ENCODE measurements around the gene KCNT2.
A peak's percentile ranks its signal among the peaks of the same experiment; 100 is the strongest.
"Not testable (repeated sequence)": the region's sequence is repeated elsewhere in the genome, so short reads cannot be mapped to it uniquely, and the experiment has no call there.

KCNT2 gene

DNA sequence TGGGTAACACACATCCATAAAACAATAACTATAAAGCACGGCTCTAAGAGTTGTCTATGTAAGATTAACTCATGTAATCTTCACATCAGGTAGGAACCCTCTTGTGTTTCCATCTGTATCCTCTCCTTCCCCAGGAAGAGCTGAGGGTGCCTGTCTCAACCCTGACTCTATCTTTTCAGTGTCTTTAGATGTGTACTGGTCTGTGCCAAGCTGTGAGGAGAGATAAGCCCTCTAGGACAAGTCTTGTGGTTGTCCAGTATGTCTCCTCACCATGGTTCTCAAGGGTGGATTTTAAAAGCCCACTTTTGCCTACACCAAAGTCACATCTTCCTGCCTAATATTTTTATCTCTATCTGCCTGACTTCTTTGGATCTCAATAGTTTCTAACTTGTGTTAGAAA is 300.1 kb downstream of the KCNT2 start:
- no peak for DNase-seq

DNA sequence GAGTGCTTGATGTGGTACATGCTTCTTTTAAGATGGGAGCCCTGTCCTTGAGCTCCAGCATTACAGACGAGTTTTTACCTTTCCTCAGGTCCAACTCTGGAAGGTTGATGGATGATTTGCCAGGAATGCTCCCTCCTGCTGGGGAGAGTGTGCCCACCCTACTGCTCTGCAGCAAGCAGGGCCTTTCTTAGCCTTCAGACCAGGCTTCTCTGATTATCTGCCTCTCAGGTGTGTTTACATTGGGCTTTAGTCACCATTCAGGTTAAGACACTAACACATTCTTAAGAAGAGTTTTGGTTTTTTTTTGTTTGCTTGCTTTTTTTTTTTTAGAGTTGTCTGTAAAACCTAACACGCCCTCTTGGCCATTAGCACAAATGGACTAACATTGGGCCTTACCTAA is 301.8 kb downstream of the KCNT2 start:
- no peak for DNase-seq

DNA sequence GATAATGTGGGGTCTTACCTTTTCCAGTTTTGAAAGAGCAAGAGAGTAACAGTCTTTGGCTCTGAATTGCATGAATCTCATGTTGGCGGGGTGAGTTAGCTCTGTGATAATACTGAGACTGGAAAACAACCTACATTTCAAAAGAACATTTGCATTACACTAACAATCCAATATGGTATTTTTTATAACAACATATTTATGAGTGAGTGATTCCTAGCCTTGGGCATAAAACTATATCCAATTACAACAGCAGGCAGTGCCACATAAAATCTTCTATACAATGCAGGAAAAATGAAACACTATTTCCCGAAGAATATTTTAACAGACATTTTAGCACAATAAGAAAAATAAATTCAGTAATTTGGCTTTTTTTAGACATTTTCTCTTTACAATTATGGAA is 303.0 kb downstream of the KCNT2 start:
- no peak for DNase-seq

DNA sequence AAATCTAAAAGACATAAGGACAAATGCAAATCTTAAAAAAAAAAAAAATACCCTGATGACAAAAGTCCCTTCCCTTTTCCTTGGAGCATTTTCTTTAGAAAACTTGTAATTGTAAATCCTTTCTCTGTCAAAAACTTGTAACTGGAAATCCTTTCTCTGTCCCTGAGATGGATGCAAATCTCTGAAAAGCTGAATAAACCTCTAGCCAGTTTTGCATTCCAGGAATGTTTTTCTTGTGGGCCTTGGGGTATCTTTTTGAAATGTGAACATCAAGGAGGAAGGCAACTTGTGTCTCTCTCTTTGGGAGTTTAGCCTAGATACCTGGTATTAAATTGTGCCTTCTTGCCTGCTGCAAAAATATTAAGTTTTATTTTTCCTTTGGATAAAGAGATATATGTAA is 305.3 kb downstream of the KCNT2 start:
- no peak for DNase-seq

DNA sequence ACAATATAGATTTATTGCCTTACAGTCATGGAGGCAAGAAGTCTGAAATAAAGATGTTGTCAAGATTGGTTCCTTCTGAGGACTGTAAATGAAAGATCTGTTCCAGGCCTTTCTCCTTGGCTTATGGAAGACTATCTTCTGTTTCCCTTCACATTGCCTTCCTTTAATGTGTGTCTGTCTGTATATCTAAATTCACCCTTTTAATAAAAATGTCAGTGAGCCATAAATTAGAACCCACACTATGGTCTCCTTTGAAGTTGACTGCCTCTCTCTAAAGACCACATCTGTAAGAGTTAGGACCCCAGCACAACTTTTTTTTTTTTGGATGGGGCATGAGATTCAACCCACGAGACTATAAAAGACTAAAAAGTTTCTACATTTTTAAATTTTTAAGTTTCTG is 305.8 kb downstream of the KCNT2 start:
- no peak for DNase-seq

DNA sequence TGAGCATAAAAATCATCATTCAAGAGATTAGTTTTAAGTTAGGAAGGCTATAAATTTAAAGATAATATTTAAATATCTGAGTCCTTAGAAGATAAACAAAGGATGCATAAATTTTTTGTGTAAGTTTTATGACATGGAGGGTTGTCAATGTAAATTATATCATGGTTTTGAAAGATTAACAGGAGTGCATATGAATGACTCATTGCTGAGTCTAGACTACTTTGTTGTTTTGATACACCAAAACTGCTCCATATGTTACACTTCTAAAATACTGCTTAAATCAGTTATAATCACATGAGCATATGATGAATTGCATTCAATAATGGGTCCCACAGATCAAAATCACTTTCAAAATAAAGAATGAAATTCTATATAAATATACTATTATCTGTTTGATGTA is 312.5 kb downstream of the KCNT2 start:
- peak; percentile 29 for DNase-seq

DNA sequence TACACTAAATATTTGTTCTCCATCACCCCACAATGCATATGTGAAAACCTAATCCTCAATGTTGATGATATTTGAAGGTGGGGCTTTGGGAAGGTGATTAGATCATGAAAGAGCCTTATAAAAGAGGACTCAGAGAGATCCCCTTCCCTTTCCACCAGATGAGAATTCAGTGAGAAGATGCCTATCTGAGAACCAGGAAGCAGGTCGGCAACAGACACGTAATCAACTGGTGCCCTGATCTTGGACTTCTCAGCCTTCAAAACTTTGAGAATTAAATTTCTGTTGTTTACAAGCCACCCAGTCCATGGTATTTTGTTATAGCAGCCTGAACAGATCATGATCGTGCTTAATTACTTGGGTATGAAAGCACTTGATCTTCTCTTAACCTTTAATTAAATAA is 329.4 kb downstream of the KCNT2 start:
- DNase-seq = no peak

DNA sequence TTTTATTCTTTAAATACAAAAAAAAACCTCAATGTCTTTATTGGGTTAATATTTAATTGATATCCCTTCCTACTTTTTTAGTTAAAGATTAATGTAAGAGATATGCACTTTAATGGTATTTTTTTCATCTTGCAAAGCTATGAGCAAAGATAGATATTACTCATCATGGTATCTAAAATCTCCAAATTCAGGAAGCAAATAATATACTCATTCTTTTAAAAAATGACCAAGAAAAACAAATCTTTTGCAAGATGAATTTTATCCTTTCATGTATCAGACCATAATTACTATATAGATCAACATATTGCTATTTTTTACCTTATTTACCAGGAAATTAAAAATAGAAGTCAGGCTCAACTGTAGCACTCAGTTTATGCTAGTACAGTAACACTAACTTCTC is 330.4 kb downstream of the KCNT2 start:
- DNase-seq = no peak

DNA sequence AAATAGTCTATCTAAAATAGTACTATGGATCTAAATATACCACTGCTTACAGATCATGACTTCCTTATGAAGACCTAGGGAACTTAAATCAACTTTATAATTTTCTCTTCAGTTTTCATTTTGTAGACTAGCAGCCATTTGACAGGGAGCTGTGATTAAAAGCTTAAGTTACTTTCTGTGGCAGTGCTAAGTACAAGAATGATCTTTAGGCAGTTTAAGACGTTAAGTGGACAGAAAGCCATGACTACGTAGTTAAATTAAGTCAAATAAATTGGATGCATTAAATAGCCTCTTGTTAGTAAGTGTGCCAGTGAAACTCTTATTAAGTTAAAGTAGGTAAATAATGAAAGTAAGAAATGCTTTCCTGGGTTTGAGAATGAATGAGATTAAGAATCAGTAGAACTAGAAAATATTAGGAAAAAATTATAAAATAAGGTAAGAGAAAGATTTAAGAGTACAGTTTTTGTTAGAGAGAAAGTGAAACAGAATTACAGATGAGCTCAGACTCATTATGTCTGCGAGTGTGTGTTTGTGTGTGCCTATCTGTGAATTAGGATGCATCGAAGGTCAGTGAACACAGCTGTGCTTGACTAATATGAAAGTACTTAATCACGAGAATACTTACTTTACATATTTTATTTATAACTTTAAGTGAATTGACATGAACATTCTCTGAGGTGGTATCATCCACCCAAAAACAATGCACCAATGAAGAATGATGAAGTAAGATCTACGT is 336.9 kb downstream of the KCNT2 start:
- DNase-seq = no peak

DNA sequence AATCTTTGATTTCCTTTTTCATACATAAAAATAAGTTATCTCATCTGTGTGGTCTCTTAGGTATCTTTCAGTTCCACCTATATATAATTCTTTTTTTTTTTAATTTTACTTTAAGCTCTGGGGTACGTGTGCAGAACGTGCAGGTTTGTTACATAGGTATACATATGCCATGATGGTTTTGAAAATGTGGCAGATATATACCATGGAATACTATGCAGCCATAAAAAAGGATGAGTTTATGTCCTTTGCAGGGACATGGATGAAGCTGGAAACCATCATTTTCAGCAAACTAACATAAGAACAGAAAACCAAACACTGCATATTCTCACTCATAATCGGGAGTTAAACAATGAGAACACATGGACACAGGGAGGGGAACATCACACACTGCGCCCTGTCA is 345.2 kb downstream of the KCNT2 start:
- DNase-seq = not testable (repeated sequence)

DNA sequence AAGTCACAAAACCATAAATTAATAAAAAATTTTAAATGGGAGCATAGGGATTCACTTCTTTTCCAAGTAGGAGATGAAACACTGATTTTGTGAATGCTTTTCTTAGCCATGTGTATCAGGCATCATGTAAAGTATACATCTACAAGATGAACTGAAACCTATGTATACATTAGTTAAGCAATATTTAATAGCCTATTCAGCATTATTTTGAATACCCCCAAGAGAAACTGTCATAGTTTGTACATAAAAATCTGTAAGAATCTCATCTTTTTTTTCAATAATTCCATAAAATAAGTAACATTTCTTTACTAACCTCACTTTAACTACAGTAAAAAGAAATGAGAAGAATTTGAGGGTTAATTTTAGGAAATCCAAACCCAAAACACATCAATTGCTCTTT is 348.0 kb downstream of the KCNT2 start:
- DNase-seq = no peak

DNA sequence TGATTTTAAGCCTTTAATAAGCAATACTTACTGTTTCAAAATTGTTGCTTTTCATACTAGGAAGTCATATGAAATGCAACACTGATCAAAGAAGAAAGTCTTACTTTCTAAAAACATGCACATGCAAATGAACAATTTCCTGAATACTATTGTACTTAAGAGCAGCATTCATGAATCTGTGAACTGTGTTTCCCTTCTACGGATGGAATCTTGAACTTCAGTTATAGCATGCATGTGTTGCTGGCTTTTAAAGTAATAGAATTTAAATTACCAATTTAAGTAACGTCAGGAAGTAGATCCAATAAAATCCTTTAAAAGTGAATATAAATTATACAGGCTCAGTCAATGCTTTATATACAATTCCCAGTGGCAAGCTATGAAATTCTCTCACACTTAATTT is 348.9 kb downstream of the KCNT2 start:
- no peak for DNase-seq

DNA sequence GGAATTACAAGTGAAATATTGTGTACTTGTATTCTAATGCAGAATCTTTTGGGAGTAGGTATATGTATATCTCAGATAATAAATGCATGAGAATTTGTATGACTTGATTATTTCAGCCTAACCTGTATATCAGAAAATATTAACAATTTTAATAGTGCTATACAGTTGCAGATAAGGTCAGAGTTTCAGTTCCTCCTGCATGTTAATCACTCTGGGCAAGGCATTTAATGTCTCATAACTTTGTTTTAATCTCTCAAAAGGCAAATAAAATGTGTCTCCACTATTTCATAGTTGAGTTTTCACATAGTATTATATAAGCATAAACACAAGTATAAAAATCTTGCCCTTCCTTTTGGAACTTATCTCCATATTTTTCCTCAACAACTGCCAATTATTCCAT is 352.5 kb downstream of the KCNT2 start:
- no peak for DNase-seq

DNA sequence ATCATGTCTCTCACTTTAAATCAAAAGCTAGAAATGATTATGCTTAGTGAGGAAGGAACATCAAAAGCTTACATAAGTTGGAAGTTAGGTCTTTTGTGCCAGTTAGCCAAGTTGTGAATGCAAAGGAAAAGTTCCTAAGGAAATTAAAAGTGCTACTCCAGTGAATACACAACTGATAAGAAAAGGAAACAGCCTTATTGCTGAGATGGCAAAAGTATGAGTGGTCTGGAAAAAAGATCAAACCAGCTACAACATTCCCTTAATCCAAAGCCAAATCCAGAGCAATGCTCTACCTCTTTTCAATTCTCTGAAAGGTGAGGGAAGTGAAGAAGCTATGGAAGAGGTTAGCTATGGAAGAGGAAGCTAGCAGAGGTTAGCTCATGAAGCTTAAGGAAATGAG is 378.7 kb downstream of the KCNT2 start:
- no peak for DNase-seq

DNA sequence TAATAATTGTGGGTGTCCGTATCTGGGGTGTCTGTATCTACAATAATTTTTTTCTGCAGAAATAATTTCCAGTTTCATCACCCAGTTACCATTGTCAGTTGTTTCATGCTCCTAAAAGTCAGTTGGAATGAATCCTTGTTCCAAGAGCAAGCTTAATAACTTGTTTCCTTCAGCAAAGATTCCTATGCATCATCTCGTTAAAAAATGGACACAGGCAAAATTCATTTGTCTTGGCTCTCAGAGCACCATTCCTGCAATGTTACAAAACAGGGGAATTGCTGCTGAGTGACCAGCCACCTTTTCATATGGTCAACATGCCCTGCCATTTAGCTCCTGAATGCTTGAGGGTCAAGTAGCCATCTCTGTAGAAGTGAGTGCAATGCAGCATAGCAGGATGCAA is 393.4 kb downstream of the KCNT2 start:
- no peak for DNase-seq

DNA sequence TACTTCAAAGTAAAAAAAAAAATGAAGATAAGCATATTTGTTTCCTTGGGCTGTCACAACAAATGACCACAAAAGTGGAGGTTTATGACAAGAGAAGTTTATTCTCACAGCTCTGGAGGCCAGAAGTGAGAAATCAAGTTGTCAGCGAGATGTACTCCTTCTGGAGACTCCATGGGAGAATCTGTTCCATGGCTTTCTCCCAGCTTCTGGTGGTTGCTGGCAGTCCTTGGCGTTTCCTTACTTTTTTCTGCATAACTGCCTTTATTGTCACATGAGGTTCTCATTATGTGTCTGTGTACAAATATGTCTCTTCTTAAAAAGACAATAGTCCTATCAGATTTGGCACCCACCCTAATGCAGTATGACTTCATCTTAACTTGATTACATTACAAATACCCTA is 398.3 kb downstream of the KCNT2 start:
- DNase-seq = peak; percentile 70

DNA sequence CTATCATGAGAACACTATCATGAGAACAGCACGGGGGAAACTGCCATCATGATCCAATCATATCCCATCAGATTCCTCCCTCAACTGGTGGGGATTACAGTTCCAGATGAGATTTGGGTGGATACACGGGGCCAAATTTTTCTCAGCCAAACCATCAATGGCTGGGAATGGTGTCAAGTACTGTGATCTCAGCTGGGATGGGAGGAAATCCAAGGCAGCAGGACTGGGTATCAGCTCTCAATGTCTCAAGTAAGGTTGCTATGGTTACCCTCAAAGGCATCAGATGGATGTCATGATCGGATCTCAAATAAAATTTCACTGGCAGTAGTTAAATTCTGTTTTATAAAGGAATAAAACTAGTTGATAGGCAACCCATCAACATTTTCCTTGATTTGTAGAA is 399.0 kb downstream of the KCNT2 start:
- DNase-seq = peak; percentile 8

DNA sequence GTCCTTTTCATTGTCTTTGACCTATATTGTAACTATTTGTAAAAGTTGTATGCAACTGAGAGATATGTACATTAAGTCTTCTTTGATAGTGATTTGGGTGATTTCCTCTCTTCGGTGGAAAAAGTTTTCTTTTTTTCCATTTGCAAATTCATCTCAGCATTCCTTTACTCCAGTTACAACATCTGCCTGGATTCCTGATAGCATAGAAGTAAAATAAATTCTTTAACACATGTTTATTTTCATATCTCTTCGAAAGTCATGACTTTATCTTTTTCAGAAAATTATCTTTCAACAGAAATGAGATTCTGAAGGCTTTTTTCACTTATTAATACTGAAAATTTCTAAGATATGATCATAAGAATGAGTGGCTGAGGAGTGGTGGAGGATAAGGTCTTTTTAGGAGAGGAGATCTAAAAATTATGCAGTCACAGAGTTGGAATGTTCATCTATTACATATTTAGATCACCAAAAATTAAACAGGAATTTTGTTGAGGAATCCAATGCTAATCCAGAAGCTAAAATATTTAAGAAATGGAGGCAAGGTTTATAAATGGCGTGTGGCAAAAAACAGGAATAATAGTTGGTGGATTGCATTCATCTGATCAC is 400.5 kb downstream of the KCNT2 start:
- peak; percentile 28 for DNase-seq

DNA sequence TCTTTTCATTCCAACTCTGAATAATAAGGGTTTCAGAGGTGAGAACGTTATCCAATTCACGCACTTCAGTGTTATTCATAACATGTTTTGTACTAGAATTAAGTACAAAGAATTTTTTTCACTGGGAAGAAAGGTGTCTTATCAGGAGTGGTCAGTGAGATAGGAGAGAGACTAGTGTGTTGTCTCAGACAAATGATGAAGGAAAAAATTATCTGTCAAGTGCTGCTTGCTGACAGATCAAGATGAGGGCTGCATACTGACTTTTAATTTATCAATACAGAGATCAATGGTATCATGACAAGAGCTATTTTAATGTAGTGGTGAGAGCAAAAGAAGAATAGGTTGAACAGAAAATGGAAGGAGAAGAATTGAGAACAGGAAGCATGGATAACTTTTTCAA is 402.4 kb downstream of the KCNT2 start:
- DNase-seq = no peak

DNA sequence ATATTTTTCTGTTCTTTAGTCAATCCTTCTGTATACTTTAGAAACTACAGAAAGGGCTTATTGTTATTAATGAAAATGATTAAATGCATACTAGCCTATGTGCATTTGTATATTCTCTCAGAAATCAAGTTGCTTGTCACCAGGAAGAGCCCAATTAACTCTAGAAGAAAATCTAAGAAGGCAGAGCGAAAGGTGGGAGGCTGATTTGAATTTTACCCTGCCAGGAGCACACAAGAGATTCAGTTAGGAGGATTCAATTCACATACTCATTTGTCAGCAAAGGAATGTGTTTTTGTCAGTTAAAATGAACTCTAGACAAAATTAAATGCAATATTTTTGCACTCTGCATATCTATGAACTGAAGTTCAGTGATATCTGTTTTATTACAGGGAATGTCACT is 411.8 kb downstream of the KCNT2 start:
- DNase-seq = no peak

DNA sequence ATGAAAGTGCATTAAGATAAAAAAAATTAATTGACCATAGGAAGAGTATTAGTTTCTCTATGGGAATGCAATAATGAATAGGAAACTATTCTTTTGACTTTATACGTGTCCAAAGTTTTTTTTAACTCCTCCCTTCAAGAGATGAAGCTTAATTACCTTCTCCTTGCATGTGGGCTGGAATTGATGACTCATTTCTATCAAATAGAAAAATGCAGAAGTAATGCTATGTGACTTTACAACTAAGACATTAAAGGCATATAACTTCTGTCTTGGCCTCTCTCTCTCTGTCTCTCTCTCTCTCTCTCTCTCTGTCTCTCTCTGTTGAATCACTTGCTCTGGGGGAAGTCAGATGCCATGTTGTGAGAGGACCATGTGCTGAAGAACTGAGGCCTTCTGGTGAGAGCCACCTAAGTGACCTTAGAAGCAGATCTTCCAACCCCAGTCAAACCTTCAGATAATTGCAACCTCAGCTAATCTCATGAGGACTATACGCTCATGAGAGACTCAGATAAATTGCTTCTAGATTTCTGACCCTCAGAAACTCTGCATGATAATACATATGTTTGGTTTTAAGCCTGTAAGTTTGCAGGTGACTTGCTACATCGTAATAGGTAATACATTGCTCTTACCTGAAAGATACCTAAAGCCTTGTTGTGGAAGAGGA is 414.2 kb downstream of the KCNT2 start:
- peak; percentile 68 for DNase-seq

DNA sequence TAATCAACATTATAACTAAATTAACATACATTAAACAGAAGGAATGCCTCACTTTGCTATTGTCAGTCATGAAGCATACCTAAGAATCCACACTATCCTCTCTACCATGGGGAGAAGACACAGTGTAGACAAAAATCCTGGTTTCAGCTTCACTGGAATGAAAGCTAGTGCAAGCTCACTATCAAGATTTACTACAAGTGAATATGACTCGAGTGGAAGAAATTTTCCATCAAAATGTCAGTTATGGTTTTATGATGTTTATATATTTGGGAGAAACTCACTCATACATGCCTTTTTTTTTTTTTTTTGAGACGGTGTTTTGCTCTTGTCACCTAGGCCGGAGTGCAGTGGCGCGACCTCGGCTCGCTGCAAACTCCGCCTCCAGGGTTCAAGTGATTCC is 424.3 kb downstream of the KCNT2 start:
- peak; percentile 61 for DNase-seq

DNA sequence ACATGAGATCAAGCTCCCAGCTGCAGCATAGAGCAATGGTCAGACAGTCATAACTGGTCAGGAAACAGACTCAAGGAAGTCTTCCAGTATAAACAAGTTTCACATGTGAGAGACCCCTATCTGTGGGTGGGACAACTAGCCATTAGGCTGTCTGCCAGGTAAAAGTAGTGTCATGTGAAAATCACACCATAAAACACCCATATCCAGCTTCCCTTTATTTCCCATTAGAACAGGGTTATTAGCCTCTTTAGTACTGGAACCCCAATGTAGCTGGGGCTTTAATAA is 426.7 kb downstream of the KCNT2 start:
- DNase-seq = no peak

DNA sequence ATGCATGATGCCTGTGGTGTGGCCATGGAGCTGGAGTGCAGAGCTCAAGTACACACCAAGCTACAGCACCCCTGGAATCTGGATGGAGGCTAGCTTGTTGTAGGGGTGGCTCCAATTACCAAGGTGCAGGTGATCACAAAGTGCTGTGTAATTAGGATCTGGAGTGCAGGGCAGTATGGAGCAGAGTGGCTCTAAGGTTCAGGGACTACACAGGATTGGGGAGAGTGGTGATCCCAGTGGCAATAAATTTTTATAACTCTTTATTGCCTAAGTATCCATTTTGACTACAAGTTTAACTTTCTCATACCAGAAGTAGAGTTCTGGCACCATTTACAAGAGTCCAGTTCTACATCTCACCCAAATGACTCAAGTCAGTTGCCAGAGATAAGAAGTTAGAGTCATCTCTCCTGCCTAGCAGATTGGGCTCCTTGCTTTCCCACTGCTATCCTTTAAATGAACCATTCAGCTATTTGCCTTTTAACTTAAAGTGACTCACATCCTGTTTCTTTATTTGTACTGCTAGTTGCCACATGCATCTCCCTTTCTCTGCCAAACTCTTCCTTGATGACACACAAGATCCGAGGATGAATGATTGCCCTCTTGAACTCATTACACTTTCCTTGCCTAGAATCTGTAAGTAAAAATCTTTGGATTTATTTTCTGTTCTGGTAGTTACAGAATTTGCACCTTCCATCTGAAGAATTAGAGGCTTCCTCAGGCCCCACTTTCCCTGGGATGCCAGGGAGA is 427.2 kb downstream of the KCNT2 start:
- peak; percentile 95 for DNase-seq
